Chondrocyte (in vitro differentiated cells): Measurements from ENCODE around the gene TSPAN13. TPM values are rescaled to one million over a fixed set of nuclear protein-coding genes. Genes with fewer than 3 reads are reported as not detected.

ENCODE experiments used
- DNase-seq: peaks from one replicate; pipeline ENCODE4 v3.0.0; 2021; ENCODE audit warnings: mixed read lengths, low spot score
- H3K27ac Mint-ChIP-seq: one replicate; pipeline ENCODE4 v1.8.0; 2021; ENCODE audit warnings: mild to moderate bottlenecking, moderate library complexity, mixed read lengths; ENCODE audit not compliant: unreplicated experiment
- H3K27me3 Mint-ChIP-seq: 2 replicates; pipeline ENCODE4 v1.8.0; 2021; ENCODE audit warnings: low read depth, mixed read lengths
- H3K36me3 Mint-ChIP-seq: 2 replicates; pipeline ENCODE4 v1.8.0; 2021; ENCODE audit warnings: low read depth, mixed read lengths
- H3K4me1 Mint-ChIP-seq: 2 replicates; pipeline ENCODE4 v1.8.0; 2021; ENCODE audit warnings: low read depth, mild to moderate bottlenecking, mixed read lengths
- H3K4me3 Mint-ChIP-seq: one replicate; pipeline ENCODE4 v1.8.0; 2021; ENCODE audit warnings: mild to moderate bottlenecking, moderate library complexity, mixed read lengths; ENCODE audit not compliant: unreplicated experiment
- H3K9me3 Mint-ChIP-seq: 2 replicates; pipeline ENCODE4 v1.8.0; 2021; ENCODE audit warnings: low read depth, mixed read lengths
- CTCF ChIP-seq: fragments of 200-600 bp; sonication (generic); IDR thresholded peaks from 2 replicates; pipeline ENCODE4 v1.5.0; 2021; ENCODE audit warnings: antibody characterized with exemption, mild to moderate bottlenecking, moderate library complexity
- total RNA-seq: library from RNA; stranded (reverse); gene quantifications from 3 replicates; pipeline ENCODE4 v1.2.1, GENCODE V29; 2021

The TSPAN13 gene
- total RNA-seq, 1 donor from 2014 or later: 21.0 TPM

DNA sequence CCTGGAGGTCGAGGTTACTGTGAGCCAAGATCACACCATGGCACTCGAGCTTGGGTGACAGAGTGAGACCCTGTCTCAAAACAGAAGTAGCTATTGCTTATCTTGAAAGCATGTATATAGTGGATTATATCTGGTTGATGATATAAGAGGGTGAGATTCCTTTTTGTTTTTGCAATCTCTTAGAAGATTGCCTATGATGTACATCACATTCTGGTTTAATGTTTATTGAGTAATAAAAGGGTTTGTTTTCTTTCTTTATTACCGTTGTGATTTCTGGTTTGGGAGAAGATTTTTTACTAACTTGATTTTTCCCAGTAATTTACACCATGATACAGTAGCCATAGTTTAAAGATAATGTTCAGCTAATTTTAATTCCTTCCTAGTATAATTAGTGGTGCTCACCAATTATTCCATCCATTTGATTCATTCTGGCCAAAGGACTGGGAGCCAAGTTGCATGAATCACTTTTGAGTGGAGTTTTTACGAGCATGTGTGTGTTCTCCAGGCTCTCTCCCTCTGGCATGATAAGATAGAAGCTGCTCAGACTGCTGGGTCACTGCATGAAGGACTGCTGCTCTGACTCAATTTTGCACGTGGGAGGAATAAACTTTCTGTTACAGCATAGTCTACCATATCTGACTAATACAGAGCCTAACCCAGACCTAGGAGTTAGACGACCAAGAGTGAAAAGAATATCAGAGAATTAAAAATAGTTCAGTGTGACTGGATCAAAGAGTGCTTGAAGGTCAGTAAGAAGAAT, 13.5 kb upstream of the TSPAN13 start:
- peak overlapping the region; percentile 8 for H3K27ac Mint-ChIP-seq

GRCh38 chr7:16740623-16740953, 13.0 kb upstream of the TSPAN13 start:
- Mint-ChIP-seq H3K36me3 (no peaks in the 10 kb centered on the region), H3K27me3 (no peaks in the 10 kb centered on the region), H3K9me3 (no peaks in the 10 kb centered on the region), H3K27ac (peak overlapping the region; percentile 8), H3K4me3 (no peak overlapping the region), H3K4me1 (peaks cover 19% of the 10 kb centered on the region)
- DNase-seq: no peak
- no peak for TF ChIP-seq CTCF

More for the DNA sequence above, 13.5 kb upstream of the TSPAN13 start:
- Mint-ChIP-seq H3K4me1 (peaks cover 15% of the 10 kb centered on the region), H3K27me3 (no peaks in the 10 kb centered on the region), H3K4me3 (no peak overlapping the region), H3K36me3 (no peaks in the 10 kb centered on the region), H3K9me3 (no peaks in the 10 kb centered on the region)
- TF ChIP-seq CTCF: no peak
- DNase-seq: no peak

DNA sequence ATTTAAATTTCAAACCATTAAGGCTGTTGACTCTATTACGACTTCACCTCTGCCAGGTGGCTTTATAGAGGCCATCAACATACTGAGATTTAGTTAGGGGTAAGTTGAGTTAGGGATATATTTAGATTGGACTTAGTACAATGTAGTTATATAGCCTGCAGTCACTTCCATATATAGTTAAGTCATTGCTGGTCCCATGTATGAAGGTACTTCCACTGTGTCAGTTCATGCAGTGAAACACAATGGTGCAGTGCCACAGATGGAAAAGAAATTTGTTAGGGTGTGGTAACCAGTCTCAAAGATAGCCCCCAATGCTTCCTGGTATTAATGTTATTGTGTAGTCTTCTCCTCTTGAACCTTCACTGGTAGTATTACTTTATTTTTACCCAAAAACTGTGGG, 12.6 kb upstream of the TSPAN13 start:
- no peak for TF ChIP-seq CTCF
- Mint-ChIP-seq H3K9me3 (no peaks in the 10 kb centered on the region), H3K4me1 (peaks cover 20% of the 10 kb centered on the region), H3K27ac (no peak overlapping the region), H3K36me3 (no peaks in the 10 kb centered on the region), H3K4me3 (no peak overlapping the region), H3K27me3 (no peaks in the 10 kb centered on the region)
- DNase-seq: no peak

- H3K4me3 Mint-ChIP-seq: no peak overlapping the region
- H3K9me3 Mint-ChIP-seq: no peaks in the 10 kb centered on the region
- TF ChIP-seq CTCF: no peak
- H3K27ac Mint-ChIP-seq: no peak overlapping the region
- H3K36me3 Mint-ChIP-seq: no peaks in the 10 kb centered on the region
- H3K4me1 Mint-ChIP-seq: peaks cover 20% of the 10 kb centered on the region
- H3K27me3 Mint-ChIP-seq: no peaks in the 10 kb centered on the region
- DNase-seq: no peak
Observed at GRCh38 chr7:16741676-16742075, 11.9 kb upstream of the TSPAN13 start.

GRCh38 chr7:16742547-16742946, 11.0 kb upstream of the TSPAN13 start:
- H3K4me1 Mint-ChIP-seq: peaks cover 20% of the 10 kb centered on the region
- no peaks in the 10 kb centered on the region for H3K27me3 Mint-ChIP-seq
- DNase-seq: no peak
- no peaks in the 10 kb centered on the region for H3K36me3 Mint-ChIP-seq
- TF ChIP-seq CTCF: no peak
- H3K4me3 Mint-ChIP-seq: no peak overlapping the region
- no peaks in the 10 kb centered on the region for H3K9me3 Mint-ChIP-seq
- H3K27ac Mint-ChIP-seq: no peak overlapping the region
